HG03066 (cell line): Measurements from ENCODE around the gene LASP1NB.
"Not testable (repeated sequence)": the region's sequence is repeated elsewhere in the genome, so short reads cannot be mapped to it uniquely, and the experiment has no call there.

Source experiments
- ATAC-seq: cut with Tn5 transposase; IDR thresholded peaks from one replicate; pipeline ENCODE4 v1.9.1; 2021; ENCODE audit warnings: low read depth; ENCODE audit not compliant: unreplicated experiment

The LASP1NB gene

DNA sequence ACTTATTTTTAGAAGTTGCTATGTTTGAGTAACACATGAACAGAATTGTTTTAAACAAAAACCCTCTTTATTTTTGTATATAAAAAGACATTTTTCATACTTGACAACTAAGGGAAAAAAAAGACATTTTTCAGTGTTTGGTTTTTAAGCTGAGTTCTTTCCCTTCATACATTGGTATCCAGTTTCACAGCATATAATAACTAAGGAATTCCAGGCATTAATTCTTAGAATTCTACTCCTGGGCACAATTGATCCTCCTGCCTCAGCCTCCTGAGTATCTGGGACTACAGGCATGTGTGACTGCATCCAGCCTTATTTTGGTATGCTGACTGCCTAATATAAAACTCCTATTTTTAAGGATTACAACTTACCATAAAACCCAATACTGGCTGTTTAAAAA lies 33.3 kb downstream of the LASP1NB start:
- no peak for ATAC-seq

DNA sequence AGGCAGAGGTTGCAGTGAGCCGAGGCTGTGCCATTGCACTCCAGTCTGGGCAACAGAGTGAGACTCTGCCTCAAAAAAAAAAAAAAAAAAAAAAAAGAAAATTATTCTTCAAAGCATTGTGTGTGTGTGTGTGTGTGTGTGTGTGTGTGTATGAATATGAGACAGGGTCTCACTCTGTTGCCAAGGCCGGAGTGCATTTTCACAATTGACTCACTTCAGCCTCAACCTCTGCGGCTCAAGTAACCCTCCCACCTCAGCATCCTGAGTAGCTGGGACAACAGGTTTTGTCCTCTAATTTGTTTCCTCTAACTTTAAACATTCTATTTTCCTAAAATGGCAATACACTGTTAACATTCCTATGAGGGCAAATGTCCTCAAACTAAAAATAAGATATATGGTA lies 34.1 kb downstream of the LASP1NB start:
- ATAC-seq: no peak

DNA sequence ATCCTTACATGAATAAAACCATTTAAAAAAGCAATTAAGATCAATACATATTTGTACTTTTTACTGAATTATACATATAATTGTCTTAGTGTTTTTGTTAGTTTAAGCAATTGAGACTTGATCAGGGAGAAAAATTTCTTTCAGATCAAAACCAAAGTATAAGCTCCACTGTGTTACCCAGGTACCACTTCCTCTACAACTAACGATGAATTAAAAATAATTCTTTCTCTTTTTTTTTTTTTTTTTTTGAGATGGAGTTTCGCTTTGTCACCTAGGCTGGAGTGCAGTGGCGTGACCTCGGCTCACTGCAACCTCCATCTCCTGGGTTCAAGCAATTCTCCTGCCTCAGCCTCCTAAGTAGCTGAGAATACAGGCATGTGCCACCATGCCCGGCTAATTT lies 35.0 kb downstream of the LASP1NB start:
- ATAC-seq: no peak

DNA sequence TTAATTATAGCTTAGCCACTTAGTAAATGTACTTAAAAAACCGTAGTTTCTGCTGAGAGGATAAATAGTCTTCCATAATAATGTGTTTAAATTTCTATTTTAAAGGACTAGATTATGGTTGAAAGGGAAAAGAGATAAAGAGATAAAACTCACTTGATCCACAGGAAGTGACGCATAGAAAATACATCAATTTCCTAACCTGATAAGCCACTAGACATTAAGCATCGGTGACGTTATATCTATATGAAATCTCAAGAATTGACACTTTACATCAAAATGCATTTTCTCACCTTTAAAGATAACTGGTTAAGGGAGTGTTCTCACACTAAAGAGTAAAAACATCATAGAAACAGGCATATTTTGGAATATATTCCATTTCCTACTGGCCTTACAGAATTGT lies 36.0 kb downstream of the LASP1NB start:
- no peak for ATAC-seq

DNA sequence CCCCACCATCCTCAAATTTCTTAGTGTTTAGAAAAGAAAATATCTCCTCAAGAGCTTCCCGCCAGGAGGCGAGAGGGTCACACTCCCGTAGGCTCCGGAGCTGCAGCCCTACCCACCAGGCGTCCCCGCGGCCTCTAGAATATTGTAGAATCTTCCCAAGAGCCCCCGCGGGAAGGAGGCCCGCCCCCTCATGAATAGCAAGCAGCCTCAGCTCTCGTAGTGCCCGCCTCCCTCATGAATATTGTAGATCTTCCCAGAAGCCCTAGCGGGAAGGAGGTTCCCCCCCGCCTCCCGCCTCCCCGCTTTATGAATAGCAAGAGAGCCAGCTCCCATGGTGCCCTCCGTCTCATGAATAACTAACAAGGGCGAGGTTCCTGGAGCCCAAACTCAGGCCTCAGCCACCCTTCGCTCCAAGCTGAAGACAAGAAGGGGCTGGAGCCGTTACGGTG lies 41.9 kb downstream of the LASP1NB start, which contains the start of gene FBXO47:
TSS of gene FBXO47 (minus strand) at position 114 of the 449 bp plus-strand sequence. CDS start 4,378 bp downstream, outside the sequence.
- ATAC-seq: no peak

DNA sequence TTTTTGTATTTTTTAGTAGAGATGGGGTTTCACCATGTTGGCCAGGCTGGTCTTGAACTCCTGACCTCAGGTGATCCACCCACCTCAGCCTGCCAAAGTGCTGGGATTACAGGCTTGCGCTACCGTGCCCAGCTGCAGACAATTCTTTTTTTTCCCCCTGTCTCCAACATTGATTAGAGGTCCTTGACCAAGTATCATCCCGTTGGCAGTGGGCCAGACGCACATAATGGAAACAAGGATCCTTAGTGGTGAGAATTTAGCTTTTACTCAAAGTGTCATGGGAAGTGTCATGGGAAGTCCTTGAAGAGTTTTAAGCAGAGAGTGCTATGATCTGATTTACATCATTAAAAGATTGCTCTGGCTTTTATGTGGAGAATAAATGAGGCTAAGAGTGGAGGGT lies 43.9 kb downstream of the LASP1NB start:
- ATAC-seq: no peak

DNA sequence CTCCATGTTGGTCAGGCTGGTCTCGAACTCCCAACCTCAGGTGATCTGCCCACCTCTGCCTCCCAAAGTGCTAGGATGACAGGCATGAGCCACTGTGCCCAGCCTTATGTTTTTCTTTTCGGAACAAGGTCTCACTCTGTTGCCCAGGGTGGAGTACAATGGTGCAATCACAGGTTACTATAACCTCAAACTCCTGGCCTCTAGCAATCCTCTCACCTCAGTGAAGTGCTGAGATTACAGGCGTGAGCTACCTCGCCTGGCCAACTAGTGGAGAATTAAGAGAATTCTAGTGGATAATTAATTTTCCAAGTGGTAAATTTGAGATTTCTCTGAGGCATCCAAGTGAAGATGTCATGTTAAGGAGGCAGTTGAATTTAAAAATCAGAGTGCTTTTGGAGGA lies 44.7 kb downstream of the LASP1NB start:
- ATAC-seq: no peak

DNA sequence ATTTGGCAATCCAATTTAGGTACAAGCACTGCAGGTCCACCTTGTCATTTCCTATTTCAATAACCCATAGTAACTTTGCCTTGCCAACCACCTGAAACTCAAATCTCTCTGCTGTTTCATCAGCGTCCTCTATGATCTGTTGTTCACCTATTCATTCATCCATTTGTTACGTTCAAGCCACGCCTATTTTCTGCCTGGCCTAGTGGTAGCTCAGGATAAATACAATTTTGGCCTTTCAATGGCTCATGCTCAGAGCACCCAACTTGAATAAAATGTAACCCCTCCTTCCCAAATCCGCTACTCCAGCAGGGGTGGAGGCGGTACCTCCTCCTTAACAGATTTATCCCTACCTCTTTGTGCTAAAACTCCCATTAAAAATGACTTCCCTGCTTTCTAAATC lies 45.4 kb downstream of the LASP1NB start:
- ATAC-seq: no peak

DNA sequence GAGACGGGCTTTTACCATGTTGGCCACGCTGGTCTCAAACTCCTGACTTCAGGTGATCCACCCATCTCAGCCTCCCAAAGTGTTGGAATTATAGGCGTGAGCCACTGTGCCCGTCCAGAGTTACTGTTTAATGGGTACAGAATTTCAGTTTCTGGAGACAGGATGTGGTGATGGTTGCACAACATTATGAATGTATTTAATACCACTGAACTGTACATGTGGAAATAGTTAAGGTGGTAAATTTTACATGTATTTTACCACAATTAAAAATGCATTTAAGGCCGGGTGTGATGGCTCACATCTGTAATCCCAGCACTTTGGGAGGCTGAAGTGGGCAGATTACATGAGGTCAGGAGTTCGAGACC lies 50.8 kb downstream of the LASP1NB start:
- ATAC-seq: not testable (repeated sequence)

DNA sequence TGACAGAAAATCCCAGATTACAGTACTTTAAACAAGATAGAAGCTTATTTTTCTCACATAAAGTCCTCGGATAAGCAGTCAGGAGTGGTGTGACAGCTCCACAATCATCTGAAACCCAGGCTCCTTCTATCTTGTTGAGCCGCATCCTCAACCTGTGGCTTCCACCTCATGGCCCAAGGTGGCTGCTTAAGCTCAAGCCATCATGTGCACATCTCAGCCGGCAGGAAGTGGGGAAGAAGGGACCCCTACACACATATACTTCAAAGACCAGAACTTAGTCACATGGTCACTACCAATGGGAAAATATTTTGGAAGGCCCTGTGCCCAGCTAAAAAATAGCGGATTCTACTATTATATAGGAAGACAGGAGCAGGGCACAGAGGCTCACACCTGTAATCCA lies 52.8 kb downstream of the LASP1NB start:
- no peak for ATAC-seq
